HG03159 (cell line): ENCODE measurements around the gene GMEB1.
"Not testable (repeated sequence)": the region's sequence is repeated elsewhere in the genome, so short reads cannot be mapped to it uniquely, and the experiment has no call there.

Experiments used
- ATAC-seq: cut with Tn5 transposase; IDR thresholded peaks from one replicate; pipeline ENCODE4 v1.9.1; 2021; ENCODE audit warnings: mild to moderate bottlenecking, moderate library complexity; ENCODE audit not compliant: unreplicated experiment

Gene GMEB1, protein sequence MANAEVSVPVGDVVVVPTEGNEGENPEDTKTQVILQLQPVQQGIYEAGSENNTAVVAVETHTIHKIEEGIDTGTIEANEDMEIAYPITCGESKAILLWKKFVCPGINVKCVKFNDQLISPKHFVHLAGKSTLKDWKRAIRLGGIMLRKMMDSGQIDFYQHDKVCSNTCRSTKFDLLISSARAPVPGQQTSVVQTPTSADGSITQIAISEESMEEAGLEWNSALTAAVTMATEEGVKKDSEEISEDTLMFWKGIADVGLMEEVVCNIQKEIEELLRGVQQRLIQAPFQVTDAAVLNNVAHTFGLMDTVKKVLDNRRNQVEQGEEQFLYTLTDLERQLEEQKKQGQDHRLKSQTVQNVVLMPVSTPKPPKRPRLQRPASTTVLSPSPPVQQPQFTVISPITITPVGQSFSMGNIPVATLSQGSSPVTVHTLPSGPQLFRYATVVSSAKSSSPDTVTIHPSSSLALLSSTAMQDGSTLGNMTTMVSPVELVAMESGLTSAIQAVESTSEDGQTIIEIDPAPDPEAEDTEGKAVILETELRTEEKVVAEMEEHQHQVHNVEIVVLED

DNA sequence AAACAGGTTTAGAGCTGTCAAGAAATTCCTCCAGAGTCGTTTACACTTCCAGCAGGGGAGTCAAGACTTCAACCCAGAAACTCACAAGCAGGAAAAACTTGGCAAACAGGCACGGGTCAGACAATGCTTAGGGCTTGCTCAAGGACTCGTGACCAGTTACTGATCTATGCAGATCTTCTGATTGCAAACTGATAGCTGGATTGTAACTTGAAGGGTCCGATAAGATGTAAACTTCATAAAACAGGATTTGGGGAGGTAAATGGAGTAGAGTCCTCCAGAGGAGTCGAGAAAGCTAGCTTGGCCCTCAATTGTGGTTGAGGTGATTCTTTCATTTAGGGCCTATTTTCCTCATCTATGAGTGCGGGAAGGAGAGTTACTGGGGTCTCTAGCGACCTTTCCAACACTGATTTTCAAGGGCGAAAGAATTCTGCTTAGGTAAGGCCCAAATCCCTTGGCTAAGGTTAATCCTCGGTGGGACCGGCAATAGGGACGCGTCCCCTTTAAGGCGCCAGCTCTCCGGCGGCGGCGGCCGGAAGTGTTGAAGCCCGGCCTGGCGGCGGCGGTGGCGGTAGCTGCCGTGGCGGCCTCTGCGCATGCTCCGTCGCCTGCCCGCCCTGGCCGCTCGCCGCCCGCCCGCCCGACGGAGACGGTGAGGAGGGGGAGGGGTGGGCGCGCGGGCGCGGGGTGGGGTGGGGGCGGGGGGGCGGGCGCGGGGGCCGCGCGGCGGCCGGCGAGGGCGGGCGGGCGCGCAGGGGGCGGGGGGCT is at the start of gene GMEB1:
Gene GMEB1, plus strand, starts transcription at position 594 of the 765 bp plus-strand sequence. CDS start 14,829 bp downstream, outside the sequence.
- peak; percentile 65 for ATAC-seq

GRCh38 chr1:28631713-28632112 is 36.9 kb upstream of the GMEB1 start:
- no peak for ATAC-seq

DNA sequence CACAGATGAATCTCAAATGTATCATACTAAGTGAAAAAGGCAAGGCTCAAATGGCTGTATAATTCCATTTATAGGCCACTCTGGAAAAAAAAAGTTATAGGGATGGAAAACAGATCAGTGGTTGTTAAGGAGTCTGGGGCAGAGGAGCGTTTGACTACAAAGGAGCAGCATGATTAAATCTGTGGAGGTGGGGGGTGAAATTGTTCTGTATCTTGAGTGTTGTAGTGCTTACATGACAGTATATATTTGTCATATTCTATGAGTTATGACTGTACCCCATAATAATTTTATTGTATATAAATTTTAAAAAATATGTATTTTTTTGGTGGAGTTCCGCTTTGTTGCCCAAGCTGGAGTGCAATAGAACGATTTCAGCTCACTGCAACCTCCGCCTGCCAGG is 36.0 kb upstream of the GMEB1 start:
- ATAC-seq = no peak

GRCh38 chr1:28640766-28641165 is 27.8 kb upstream of the GMEB1 start:
- no peak for ATAC-seq

- peak; percentile 31 for ATAC-seq
Measured at GRCh38 chr1:28642056-28642846, 26.3 kb upstream of the GMEB1 start.

DNA sequence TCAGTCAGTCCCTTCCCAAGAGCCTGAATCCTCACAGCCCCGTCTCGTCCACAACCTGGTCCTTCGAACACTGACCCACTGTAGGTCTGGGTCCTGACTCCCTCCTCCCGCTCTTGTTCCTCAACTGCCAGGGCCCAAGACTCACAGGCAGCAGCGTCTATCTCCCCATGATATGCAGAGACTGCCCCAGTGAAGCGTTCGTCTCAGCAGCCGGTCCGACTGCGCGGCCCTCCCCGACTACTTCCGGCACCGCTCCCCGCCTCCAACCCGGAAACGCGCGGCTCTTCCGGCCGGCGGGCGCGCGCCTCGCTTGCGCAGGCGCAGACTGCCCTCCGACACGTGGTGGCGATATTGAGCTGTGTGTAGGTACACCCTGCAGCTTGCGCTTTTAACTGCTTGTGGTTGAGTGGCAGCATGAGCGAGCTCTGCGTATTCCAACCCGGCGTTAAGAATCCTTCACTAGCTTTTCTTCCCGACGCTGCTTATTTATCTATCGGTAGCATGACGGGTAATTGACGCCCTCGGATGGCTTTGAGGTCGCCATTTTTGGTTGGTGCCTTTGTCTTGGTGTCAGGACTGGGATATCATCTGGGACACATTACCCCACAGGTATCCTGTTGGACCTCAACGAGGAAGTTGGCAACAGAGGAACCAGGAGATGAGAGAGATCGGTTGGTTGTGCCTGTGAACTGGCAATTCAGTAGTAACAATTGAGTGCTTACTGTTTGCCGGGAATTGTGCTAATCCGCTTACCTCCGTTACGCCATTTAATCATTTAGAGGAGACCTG is 25.5 kb upstream of the GMEB1 start, which contains the start of gene TAF12:
Gene TAF12, minus strand, starts transcription at position 221 of the 789 bp plus-strand sequence. CDS start 20,986 bp downstream, outside the sequence.
- peak; percentile 75 for ATAC-seq

DNA sequence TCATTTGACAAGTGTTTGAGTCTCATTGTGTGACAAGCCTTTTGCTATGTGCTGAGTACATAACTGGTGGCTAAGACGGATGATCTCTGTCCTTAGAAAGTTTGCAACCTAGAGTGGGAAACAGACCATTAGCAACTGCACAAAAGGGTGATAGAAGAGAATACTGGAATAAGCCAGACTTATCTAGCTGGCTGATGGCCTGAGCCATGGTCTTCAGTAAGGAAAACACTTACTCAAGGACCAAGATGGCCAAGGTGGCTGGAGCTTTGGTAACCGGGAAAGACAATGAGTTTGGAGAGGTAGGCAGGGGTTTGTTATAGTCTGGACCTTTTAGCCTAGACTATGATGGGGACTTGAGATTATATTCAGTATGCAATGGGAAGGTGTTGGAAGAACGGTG is 24.1 kb upstream of the GMEB1 start:
- ATAC-seq = no peak

- not testable (repeated sequence) for ATAC-seq
Measured at GRCh38 chr1:28645406-28645805, 23.2 kb upstream of the GMEB1 start.

GRCh38 chr1:28646040-28646439 is 22.5 kb upstream of the GMEB1 start:
- ATAC-seq = no peak

- ATAC-seq = peak; percentile 69
Measured at GRCh38 chr1:28648008-28648473, 20.5 kb upstream of the GMEB1 start.

GRCh38 chr1:28648474-28649198 is 19.9 kb upstream of the GMEB1 start, which contains the start of gene RNU11:
TSS of gene RNU11 (plus strand) at chr1:28648600.
- ATAC-seq = peak; percentile 64

DNA sequence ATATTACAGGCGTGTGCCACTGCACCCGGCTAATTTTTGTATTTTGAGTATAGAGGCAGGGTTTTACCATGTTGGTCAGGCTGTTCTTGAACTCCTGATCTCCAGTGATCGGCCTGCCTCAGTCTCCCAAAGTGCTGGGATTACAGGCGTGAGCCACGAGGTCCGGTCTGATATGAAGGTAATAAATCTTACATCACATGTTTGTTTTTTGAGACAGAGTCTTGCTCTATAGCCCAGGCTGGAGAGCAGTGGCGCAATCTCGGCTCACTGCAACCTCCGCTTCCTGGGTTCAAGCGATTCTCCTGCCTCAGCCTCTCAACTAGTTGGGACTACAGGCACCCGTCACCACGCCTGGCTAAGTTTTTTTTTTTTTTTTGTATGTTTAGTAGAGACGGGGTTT is 15.5 kb upstream of the GMEB1 start:
- not testable (repeated sequence) for ATAC-seq

- ATAC-seq = not testable (repeated sequence)
Measured at GRCh38 chr1:28653870-28654269, 14.7 kb upstream of the GMEB1 start.

GRCh38 chr1:28655448-28656311 is 12.9 kb upstream of the GMEB1 start:
- not testable (repeated sequence) for ATAC-seq

- ATAC-seq = no peak
Measured at GRCh38 chr1:28656335-28656734, 12.2 kb upstream of the GMEB1 start.

DNA sequence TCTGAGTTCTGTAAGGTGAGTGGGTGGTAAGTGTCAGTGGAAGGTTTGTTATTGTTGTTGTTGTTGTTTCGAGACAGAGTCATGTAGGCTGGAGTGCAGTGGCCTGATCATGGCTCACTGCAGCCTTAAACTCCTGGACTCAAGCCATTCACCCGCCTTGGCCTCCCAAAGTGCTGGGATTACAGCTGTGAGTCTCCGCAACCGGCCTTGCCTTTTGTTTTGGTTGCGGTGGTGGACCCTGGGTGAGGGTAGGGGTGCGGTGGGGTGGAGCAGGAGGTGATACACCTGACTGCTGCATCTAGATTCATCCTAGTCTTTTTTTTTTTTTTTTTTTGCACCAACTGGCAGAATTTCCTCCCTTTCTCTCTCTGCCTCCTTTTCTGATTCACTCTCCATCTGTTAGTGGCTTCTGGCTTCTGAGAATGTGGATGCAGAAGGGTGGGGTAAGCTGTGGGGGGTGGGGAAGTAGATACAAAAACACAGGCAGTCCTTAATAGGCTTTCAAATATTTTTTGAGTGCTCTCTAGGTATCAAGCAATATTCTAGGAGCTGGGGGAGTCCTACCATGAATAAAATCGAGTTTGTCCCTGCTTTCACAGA is 4.6 kb upstream of the GMEB1 start:
- no peak for ATAC-seq

GRCh38 chr1:28666806-28667205 is 1.8 kb upstream of the GMEB1 start:
- ATAC-seq = no peak
